Placental pericyte (primary cell): ENCODE measurements around the gene UGT1A3. TPM values are rescaled to one million over a fixed set of nuclear protein-coding genes. Genes with fewer than 3 reads are reported as not detected.

Experiments
- total RNA-seq: library from RNA; depleted of rRNA; stranded (reverse); fragments of >200 nt; gene quantifications from 2 replicates; pipeline ENCODE4 v1.2.3, GENCODE V29; 2012

Gene UGT1A3
- not detected in 2 replicates for total RNA-seq

DNA sequence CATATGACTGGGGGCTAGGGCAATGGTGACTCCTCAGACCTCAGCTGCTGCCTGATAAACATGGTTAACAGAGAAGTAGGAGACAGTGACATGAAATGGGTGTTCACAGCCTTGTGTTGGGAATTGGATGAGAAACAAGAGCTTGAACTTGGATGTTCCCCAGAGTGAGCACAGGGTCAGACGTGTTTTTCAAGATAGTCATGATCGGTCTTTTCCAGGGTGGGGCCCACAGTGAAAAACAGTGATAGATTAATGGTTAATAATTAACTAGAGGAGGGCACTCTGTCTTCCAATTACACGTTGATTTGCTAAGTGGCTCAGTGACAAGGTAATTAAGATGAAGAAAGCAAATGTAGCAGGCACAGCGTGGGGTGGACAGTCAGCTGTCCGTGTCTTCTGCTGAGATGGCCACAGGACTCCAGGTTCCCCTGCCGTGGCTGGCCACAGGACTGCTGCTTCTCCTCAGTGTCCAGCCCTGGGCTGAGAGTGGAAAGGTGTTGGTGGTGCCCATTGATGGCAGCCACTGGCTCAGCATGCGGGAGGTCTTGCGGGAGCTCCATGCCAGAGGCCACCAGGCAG lies at the start of gene UGT1A3:
TSS of gene UGT1A3 (plus strand) at position 320 of the 579 bp plus-strand sequence. CDS start at position 405, 85 bp downstream.

GRCh38 chr2:233681521-233682099 lies 47.2 kb upstream of the UGT1A3 start, which contains the start of gene UGT1A7:
Gene UGT1A7 (plus strand): TSS chr2:233681901. CDS start chr2:233681938, 37 bp downstream.

GRCh38 chr2:233692648-233693047 lies 36.2 kb upstream of the UGT1A3 start, which contains the start of gene UGT1A6:
Gene UGT1A6 (plus strand): TSS chr2:233692890. CDS start chr2:233693005, 115 bp downstream.

DNA sequence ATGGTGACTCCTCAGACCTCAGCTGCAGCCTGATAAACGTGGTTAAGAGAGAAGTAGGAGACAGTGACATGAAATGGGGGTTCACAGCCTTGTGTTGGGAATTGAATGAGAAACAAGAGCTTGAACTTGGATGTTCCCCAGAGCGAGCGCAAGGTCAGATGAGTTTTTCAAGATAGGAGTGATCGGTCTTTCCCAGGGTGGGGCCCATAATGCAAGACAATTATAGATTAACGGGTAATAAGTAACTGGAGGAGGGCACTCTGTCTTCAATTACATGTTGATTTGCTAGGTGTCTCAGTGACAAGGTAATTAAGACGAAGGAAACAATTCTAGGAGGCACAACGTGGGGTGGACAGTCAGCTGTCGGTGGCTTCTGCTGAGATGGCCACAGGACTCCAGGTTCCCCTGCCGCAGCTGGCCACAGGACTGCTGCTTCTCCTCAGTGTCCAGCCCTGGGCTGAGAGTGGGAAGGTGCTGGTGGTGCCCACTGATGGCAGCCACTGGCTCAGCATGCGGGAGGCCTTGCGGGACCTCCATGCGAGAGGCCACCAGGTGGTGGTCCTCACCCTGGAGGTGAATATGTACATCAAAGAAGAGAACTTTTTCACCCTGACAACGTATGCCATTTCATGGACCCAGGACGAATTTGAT lies 16.1 kb upstream of the UGT1A3 start, which contains the start of gene UGT1A5:
TSS of gene UGT1A5 (plus strand) at position 297 of the 651 bp plus-strand sequence. CDS start at position 382, 85 bp downstream.

GRCh38 chr2:233718552-233718951 lies 10.3 kb upstream of the UGT1A3 start, which contains the start of gene UGT1A4:
Gene UGT1A4 (plus strand): TSS chr2:233718736. CDS start chr2:233718821, 85 bp downstream.

DNA sequence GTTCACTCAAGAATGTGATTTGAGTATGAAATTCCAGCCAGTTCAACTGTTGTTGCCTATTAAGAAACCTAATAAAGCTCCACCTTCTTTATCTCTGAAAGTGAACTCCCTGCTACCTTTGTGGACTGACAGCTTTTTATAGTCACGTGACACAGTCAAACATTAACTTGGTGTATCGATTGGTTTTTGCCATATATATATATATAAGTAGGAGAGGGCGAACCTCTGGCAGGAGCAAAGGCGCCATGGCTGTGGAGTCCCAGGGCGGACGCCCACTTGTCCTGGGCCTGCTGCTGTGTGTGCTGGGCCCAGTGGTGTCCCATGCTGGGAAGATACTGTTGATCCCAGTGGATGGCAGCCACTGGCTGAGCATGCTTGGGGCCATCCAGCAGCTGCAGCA lies 31.2 kb downstream of the UGT1A3 start, which contains the start of gene UGT1A1:
TSS of gene UGT1A1 (plus strand) at position 228 of the 400 bp plus-strand sequence. CDS start at position 246, 18 bp downstream.

GRCh38 chr2:233778030-233778429 lies 49.2 kb downstream of the UGT1A3 start, which contains the start of gene MROH2A:
Gene MROH2A (plus strand): TSS chr2:233778330. CDS start chr2:233779359, 1,029 bp downstream.

Other genes starting within 250 kb of the UGT1A3 start
- gene USP40, start 162.3 kb upstream of the UGT1A3 start, total RNA-seq = 29.3 and 37.9 TPM in 2 replicates
- not detected in 2 replicates for gene UGT1A8, start 111.4 kb upstream of the UGT1A3 start, total RNA-seq
- gene UGT1A10, start 92.6 kb upstream of the UGT1A3 start, total RNA-seq = 0.22 TPM in 1 of 2 replicates, not detected in the other
- gene UGT1A9, start 57.1 kb upstream of the UGT1A3 start, total RNA-seq = not detected in 2 replicates
- not detected in 2 replicates for gene UGT1A7, start 47.1 kb upstream of the UGT1A3 start, total RNA-seq
- gene UGT1A6, start 36.2 kb upstream of the UGT1A3 start, total RNA-seq = not detected in 2 replicates
- gene UGT1A5, start 16.1 kb upstream of the UGT1A3 start, total RNA-seq = not detected in 2 replicates
- not detected in 2 replicates for gene UGT1A4, start 10.3 kb upstream of the UGT1A3 start, total RNA-seq
- gene UGT1A1, start 31.2 kb downstream of the UGT1A3 start, total RNA-seq = not detected in 2 replicates
- not detected in 2 replicates for gene MROH2A, start 49.3 kb downstream of the UGT1A3 start, total RNA-seq
- 3.3 and 56.3 TPM in 2 replicates for gene HJURP, start 125.5 kb downstream of the UGT1A3 start, total RNA-seq
- gene TRPM8, start 188.3 kb downstream of the UGT1A3 start, total RNA-seq = 0.14 TPM in 1 of 2 replicates, not detected in the other